Trophoblast cell (in vitro differentiated cells and primary cell): ENCODE results near the gene NME7.
A peak's percentile ranks its signal among the peaks of the same experiment; 100 is the strongest.

Experiments
- DNase-seq, 2 donors: peaks; one replicate each; pipeline ENCODE4 v3.0.0-alpha.2; 2016
- H2AFZ ChIP-seq: 2 replicates; pipeline ENCODE4 v1.6.1; 2013; ENCODE audit warnings: low read length, moderate library complexity, mild to moderate bottlenecking; ENCODE audit not compliant: insufficient read depth, poor library complexity
- H2AK5ac ChIP-seq: 2 replicates; pipeline ENCODE4 v1.6.1; 2013; ENCODE audit warnings: mild to moderate bottlenecking, low read length
- H2BK120ac ChIP-seq: 2 replicates; pipeline ENCODE4 v1.6.1; 2013; ENCODE audit warnings: low read length, mild to moderate bottlenecking, moderate library complexity; ENCODE audit not compliant: insufficient read depth, poor library complexity
- H2BK12ac ChIP-seq: 2 replicates; pipeline ENCODE4 v1.6.1; 2013; ENCODE audit warnings: mild to moderate bottlenecking, low read length, moderate library complexity
- H2BK5ac ChIP-seq: 2 replicates; pipeline ENCODE4 v1.6.1; 2013; ENCODE audit warnings: low read length, low read depth, moderate library complexity, mild to moderate bottlenecking; ENCODE audit not compliant: poor library complexity
- H3K14ac ChIP-seq: 2 replicates; pipeline ENCODE4 v1.6.1; 2013; ENCODE audit warnings: mild to moderate bottlenecking, low read length
- H3K18ac ChIP-seq: 2 replicates; pipeline ENCODE4 v1.6.1; 2013; ENCODE audit warnings: mild to moderate bottlenecking, low read length
- H3K23ac ChIP-seq: 2 replicates; pipeline ENCODE4 v1.6.1; 2013; ENCODE audit warnings: low read length
- H3K27ac ChIP-seq: 2 replicates; pipeline ENCODE4 v1.5.1; 2013; ENCODE audit warnings: low read depth, mild to moderate bottlenecking, inconsistent platforms, low read length, moderate library complexity
- H3K27me3 ChIP-seq: 2 replicates; pipeline ENCODE4 v1.6.1; 2013; ENCODE audit warnings: inconsistent platforms, mild to moderate bottlenecking, low read length, moderate library complexity; ENCODE audit not compliant: insufficient read depth
- H3K36me3 ChIP-seq, 2 experiments: 1 replicate in 1 of 2; 2 replicates in 1 of 2; pipeline ENCODE4 v1.6.1; 2013; ENCODE audit warnings: low read length in 2 of 2, mild to moderate bottlenecking in 2 of 2, moderate library complexity in 1 of 2; ENCODE audit not compliant: insufficient read depth in 2 of 2, control insufficient read depth in 1 of 2
- H3K4ac ChIP-seq: 2 replicates; pipeline ENCODE4 v1.6.1; 2013; ENCODE audit warnings: low read depth, mild to moderate bottlenecking, low read length, moderate library complexity
- H3K4me1 ChIP-seq, 2 experiments: 1 replicate in 1 of 2; 2 replicates in 1 of 2; pipeline ENCODE4 v1.6.1; 2013; ENCODE audit warnings: low read length in 2 of 2, mild to moderate bottlenecking in 2 of 2, moderate library complexity in 1 of 2; ENCODE audit not compliant: insufficient read depth in 2 of 2, control insufficient read depth in 1 of 2
- H3K4me2 ChIP-seq: 2 replicates; pipeline ENCODE4 v1.6.1; 2013; ENCODE audit warnings: inconsistent platforms, mild to moderate bottlenecking, low read length, moderate library complexity
- H3K4me3 ChIP-seq: 2 replicates; pipeline ENCODE4 v1.5.1; 2013; ENCODE audit warnings: mild to moderate bottlenecking, low read depth, low read length, inconsistent platforms
- H3K79me1 ChIP-seq: one replicate; pipeline ENCODE4 v1.6.1; 2013; ENCODE audit warnings: low read length
- H3K79me2 ChIP-seq: 2 replicates; pipeline ENCODE4 v1.6.1; 2013; ENCODE audit warnings: low read length, mild to moderate bottlenecking; ENCODE audit not compliant: control insufficient read depth, insufficient read depth, poor library complexity
- H3K9ac ChIP-seq: 2 replicates; pipeline ENCODE4 v1.6.1; 2013; ENCODE audit warnings: mild to moderate bottlenecking, low read length
- H3K9me3 ChIP-seq: 2 replicates; pipeline ENCODE4 v1.6.1; 2013; ENCODE audit warnings: low read depth, mild to moderate bottlenecking, control low read depth, inconsistent platforms, low read length; ENCODE audit not compliant: insufficient read depth
- H4K12ac ChIP-seq: 2 replicates; pipeline ENCODE4 v1.6.1; 2013; ENCODE audit warnings: low read depth, mild to moderate bottlenecking, low read length, moderate library complexity
- H4K8ac ChIP-seq: 2 replicates; pipeline ENCODE4 v1.6.1; 2013; ENCODE audit warnings: low read depth, mild to moderate bottlenecking, low read length, moderate library complexity
- H4K91ac ChIP-seq: one replicate; pipeline ENCODE4 v1.6.1; 2013; ENCODE audit warnings: low read depth, mild to moderate bottlenecking, low read length, moderate library complexity
- WGBS: extraction: QIAGEN DNeasy Blood & Tissue Kit; methylation state at CpG from one replicate; pipeline ENCODE4 v1.1.7; 2013; ENCODE audit warnings: missing lambda C conversion rate; ENCODE audit not compliant: insufficient read length, insufficient coverage; ENCODE audit errors: extremely low coverage; 5-methylcytosine and 5-hydroxymethylcytosine counted together

Gene NME7

GRCh38 chr1:169175461-169175860 lies 192.1 kb downstream of the NME7 start:
- no peak overlapping the region for H3K4me2 ChIP-seq
- no peak overlapping the region for H3K23ac ChIP-seq
- no peak overlapping the region for H3K18ac ChIP-seq
- no CpG with 5 or more reads among the region's 2 CpGs for WGBS
- H3K9me3 ChIP-seq, result no peaks in the 10 kb centered on the region
- H3K79me1 ChIP-seq, result no peaks in the 10 kb centered on the region
- H3K4me1 ChIP-seq, result no peaks in the 10 kb centered on the region
- H4K8ac ChIP-seq, result no peak overlapping the region
- H3K27ac ChIP-seq, result no peak overlapping the region
- no peak overlapping the region for H2BK5ac ChIP-seq
- no peak overlapping the region for H2AK5ac ChIP-seq
- no peaks in the 10 kb centered on the region for H3K27me3 ChIP-seq
- no peak overlapping the region for H3K9ac ChIP-seq
- no peak overlapping the region for H4K91ac ChIP-seq
- no peak overlapping the region for H3K4ac ChIP-seq
- H4K12ac ChIP-seq, result no peak overlapping the region
- no peaks in the 10 kb centered on the region for H3K36me3 ChIP-seq
- no peak overlapping the region for H3K4me3 ChIP-seq
- no peak for DNase-seq
- no peaks in the 10 kb centered on the region for H3K79me2 ChIP-seq
- H2BK120ac ChIP-seq, result no peak overlapping the region
- H2BK12ac ChIP-seq, result no peak overlapping the region
- H3K14ac ChIP-seq, result no peak overlapping the region
- H2AFZ ChIP-seq, result no peak overlapping the region

- Histone ChIP-seq H4K8ac (no peak overlapping the region), H3K4me3 (no peak overlapping the region), H3K27ac (no peak overlapping the region), H2BK5ac (no peak overlapping the region), H3K27me3 (no peaks in the 10 kb centered on the region), H2AFZ (no peak overlapping the region), H3K14ac (no peak overlapping the region), H3K4me1 (peaks cover 0 to 3% of the 10 kb centered on the region in 2 experiments), H2AK5ac (no peak overlapping the region), H3K79me2 (no peaks in the 10 kb centered on the region), H3K9ac (no peak overlapping the region), H3K36me3 (no peaks in the 10 kb centered on the region), H2BK12ac (no peak overlapping the region), H3K9me3 (no peaks in the 10 kb centered on the region), H2BK120ac (no peak overlapping the region), H3K18ac (no peak overlapping the region), H3K4me2 (no peak overlapping the region), H3K23ac (peak overlapping the region; percentile 69), H4K91ac (no peak overlapping the region), H4K12ac (no peak overlapping the region), H3K4ac (no peak overlapping the region), H3K79me1 (no peaks in the 10 kb centered on the region)
- no CpG with 5 or more reads among the region's 5 CpGs for WGBS
- DNase-seq, result no peak
These were observed 204.5 kb downstream of the NME7 start for GRCh38 chr1:169163059-169163458.

DNA sequence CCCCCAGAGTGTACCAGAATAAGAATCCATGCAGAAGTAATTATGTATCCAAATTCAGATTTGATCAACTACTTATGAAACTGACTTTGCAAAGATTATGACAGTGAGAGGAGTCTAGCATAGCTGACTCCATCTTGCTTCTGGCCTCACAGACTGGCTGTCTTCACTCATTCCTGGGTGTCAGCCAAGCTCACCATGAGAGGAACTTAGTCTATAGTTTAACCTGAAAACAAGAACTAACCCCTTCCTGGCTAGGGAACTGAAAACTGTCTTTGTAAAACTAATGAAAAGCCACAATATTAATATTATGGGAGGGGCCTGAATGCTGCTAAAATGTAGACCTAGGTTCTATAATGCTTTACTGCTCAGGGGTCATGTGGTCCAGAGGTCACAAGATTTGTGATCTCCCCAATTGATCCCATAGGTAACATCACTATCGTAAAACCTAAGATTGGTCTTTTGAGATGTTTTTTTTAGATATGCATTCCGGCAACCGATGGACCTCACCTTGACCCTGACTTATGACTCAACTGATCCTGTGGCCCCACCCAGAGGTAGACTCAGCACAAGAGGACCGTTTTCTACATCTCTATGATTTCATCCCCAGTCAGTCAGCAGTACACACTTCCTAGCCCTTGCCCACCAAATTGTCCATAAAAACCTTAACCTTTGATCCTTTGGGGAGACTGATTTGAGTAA lies 206.0 kb downstream of the NME7 start:
- Histone ChIP-seq H2BK5ac (no peak overlapping the region), H3K27me3 (no peaks in the 10 kb centered on the region), H3K79me2 (no peaks in the 10 kb centered on the region), H2AK5ac (no peak overlapping the region), H2BK12ac (no peak overlapping the region), H3K4ac (no peak overlapping the region), H3K18ac (no peak overlapping the region), H3K23ac (no peak overlapping the region), H3K4me3 (no peak overlapping the region), H4K8ac (no peak overlapping the region), H3K27ac (no peak overlapping the region), H3K9ac (no peak overlapping the region), H3K14ac (no peak overlapping the region), H4K91ac (no peak overlapping the region), H3K4me2 (no peak overlapping the region), H4K12ac (no peak overlapping the region), H2AFZ (no peak overlapping the region), H3K9me3 (no peaks in the 10 kb centered on the region), H3K36me3 (no peaks in the 10 kb centered on the region), H2BK120ac (no peak overlapping the region), H3K79me1 (no peaks in the 10 kb centered on the region), H3K4me1 (peaks cover 0 to 3% of the 10 kb centered on the region in 2 experiments)
- no CpG with 5 or more reads among the region's 4 CpGs for WGBS
- DNase-seq, result no peak

DNA sequence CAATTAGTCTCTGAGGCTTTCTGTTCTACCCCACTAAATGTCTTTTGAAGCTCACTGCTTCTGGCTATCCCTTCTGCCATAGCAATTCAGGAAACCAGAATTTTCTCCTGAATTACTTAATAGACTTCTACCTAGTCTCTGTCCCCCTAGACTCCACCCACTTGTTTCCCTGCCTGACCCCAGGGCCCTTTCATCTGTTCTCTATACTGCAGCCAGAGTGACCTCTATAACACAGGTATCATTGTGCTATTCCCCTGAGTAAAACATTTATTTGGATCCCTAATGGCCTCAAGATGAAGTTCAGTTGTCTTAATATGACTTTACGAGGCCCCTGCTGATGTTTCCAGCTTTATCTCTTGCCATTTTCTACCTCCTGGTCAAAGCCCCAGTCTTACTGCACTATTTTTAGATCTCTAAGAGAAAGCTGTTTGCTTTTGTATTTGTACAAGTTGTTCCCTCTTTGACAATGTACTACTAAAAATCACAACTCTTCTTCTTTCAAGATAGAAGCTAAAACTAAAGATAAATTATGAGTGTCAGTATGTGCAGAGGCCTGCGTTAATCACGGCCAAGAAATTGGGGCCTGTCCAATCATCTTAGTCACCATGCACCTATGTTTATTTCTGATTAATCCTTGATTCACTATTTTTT lies 206.6 kb downstream of the NME7 start:
- no peak overlapping the region for H3K23ac ChIP-seq
- H3K36me3 ChIP-seq, result no peaks in the 10 kb centered on the region
- H3K9ac ChIP-seq, result no peak overlapping the region
- no peak overlapping the region for H3K4me2 ChIP-seq
- no peak overlapping the region for H3K4me3 ChIP-seq
- H3K9me3 ChIP-seq, result no peaks in the 10 kb centered on the region
- no peak overlapping the region for H4K12ac ChIP-seq
- no peak overlapping the region for H2BK120ac ChIP-seq
- no peak overlapping the region for H2AFZ ChIP-seq
- no peaks in the 10 kb centered on the region for H3K79me1 ChIP-seq
- no peaks in the 10 kb centered on the region for H3K27me3 ChIP-seq
- H2BK5ac ChIP-seq, result no peak overlapping the region
- no peak overlapping the region for H2BK12ac ChIP-seq
- no peaks in the 10 kb centered on the region for H3K79me2 ChIP-seq
- no peak overlapping the region for H4K8ac ChIP-seq
- H3K18ac ChIP-seq, result no peak overlapping the region
- H4K91ac ChIP-seq, result no peak overlapping the region
- no peak overlapping the region for H3K4ac ChIP-seq
- WGBS, result no CpG with 5 or more reads among the region's 3 CpGs
- H2AK5ac ChIP-seq, result no peak overlapping the region
- no peak overlapping the region for H3K27ac ChIP-seq
- peaks cover 0 to 3% of the 10 kb centered on the region in 2 experiments for H3K4me1 ChIP-seq
- no peak overlapping the region for H3K14ac ChIP-seq
- no peak for DNase-seq
